K562 (cell line): Measurements from ENCODE around the gene FLVCR2. TPM values are rescaled to one million over a fixed set of nuclear protein-coding genes. Genes with fewer than 3 reads are reported as not detected.

Source experiments
- ATAC-seq: fragments of 200-7000 bp; cut with Tn5 transposase; 3 replicates; pipeline ENCODE4 v1.9.1; 2020; ENCODE audit warnings: moderate library complexity
- BruUV-seq: library from RNA; stranded (reverse); fragments of 400-500 nt; replicated peaks from 2 replicates; lab custom pipeline; 2021; lab: Mats Ljungman, UMichigan
- CTCF ChIA-PET: fragments of 300-600 bp; formaldehyde crosslinking; extraction: SDS; loops from one replicate; lab custom pipeline; 2021; ENCODE audit warnings: low intra/inter-chr PET ratio; lab: Yijun Ruan, JAX
- POLR2A ChIA-PET: fragments of 300-600, 350-650 bp; sonication (Branson Sonifier 250); formaldehyde crosslinking; extraction: SDS; loops from one replicate; lab custom pipeline; 2021; ENCODE audit warnings: antibody characterized with exemption, inconsistent platforms; lab: Yijun Ruan, JAX
- DNase-seq, 4 experiments: peaks; one replicate each; pipeline versions ENCODE4 v3.0.0 to v3.0.0-alpha.2; 2011 to 2018; ENCODE audit warnings: low spot score in 3 of 4, mixed read lengths in 3 of 4; ENCODE audit errors: extremely low read depth in 1 of 4
- FAIRE-seq: peaks from 2 replicates; lab custom pipeline; 2011; peaks lifted over from hg19 to GRCh38; lab: Jason Lieb, UNC
- H2AFZ ChIP-seq: 2 replicates; pipeline ENCODE4 v1.6.0; 2011; ENCODE audit warnings: low read depth, low read length, control low read depth, inconsistent platforms
- H3K27ac ChIP-seq: fragments of 200-600 bp; 3 replicates; pipeline ENCODE4 v1.8.0; 2011; ENCODE audit warnings: low read depth, mild to moderate bottlenecking, control low read depth, inconsistent platforms, low read length, moderate library complexity, mixed read lengths; ENCODE audit errors: extremely low read depth
- H3K27me3 ChIP-seq, 2 experiments: fragments of 300-600 bp in 1 of 2; 2 replicates in 1 of 2; 3 replicates in 1 of 2; pipeline versions ENCODE4 v1.6.0 to v1.8.0; 2011; ENCODE audit warnings: inconsistent platforms in 2 of 2, low read length in 2 of 2, mild to moderate bottlenecking in 1 of 2, mixed read lengths in 1 of 2, moderate library complexity in 1 of 2; ENCODE audit not compliant: control insufficient read depth in 2 of 2, insufficient read depth in 2 of 2
- H3K36me3 ChIP-seq: fragments of 300-600 bp; 3 replicates; pipeline ENCODE4 v1.8.0; 2011; ENCODE audit warnings: mild to moderate bottlenecking, low read length, inconsistent platforms; ENCODE audit not compliant: control insufficient read depth, insufficient read depth
- H3K4me1 ChIP-seq, 2 experiments: fragments of 200-600 bp in 1 of 2; replicated peaks in 1 of 2; 2 replicates in 1 of 2; 3 replicates in 1 of 2; pipeline versions ENCODE4 v1.5.1 to v1.8.0; 2011; ENCODE audit warnings: inconsistent platforms in 2 of 2, low read length in 2 of 2, mild to moderate bottlenecking in 1 of 2, mixed read lengths in 1 of 2, moderate library complexity in 1 of 2; ENCODE audit not compliant: control insufficient read depth in 2 of 2, insufficient read depth in 2 of 2
- H3K4me2 ChIP-seq: 2 replicates; pipeline ENCODE4 v1.6.1; 2011; ENCODE audit warnings: low read length, control low read depth, inconsistent platforms, mixed read lengths; ENCODE audit not compliant: insufficient read depth
- H3K4me3 ChIP-seq: fragments of 200-600 bp; sonication (generic), shearing (Covaris generic); 2 replicates; pipeline ENCODE4 v1.5.1; 2016; ENCODE audit warnings: control low read depth, inconsistent platforms
- H3K79me2 ChIP-seq: fragments of 200-600 bp; 3 replicates; pipeline ENCODE4 v1.8.0; 2011; ENCODE audit warnings: low read length, inconsistent platforms; ENCODE audit not compliant: control insufficient read depth, insufficient read depth
- H3K9ac ChIP-seq, 2 experiments: 2 replicates each; pipeline versions ENCODE4 v1.6.0 to v1.6.1; 2011; ENCODE audit warnings: low read depth in 2 of 2, low read length in 2 of 2, control low read depth in 1 of 2, inconsistent platforms in 1 of 2, mild to moderate bottlenecking in 1 of 2, mixed read lengths in 1 of 2; ENCODE audit not compliant: insufficient read depth in 1 of 2
- H3K9me1 ChIP-seq: one replicate; pipeline ENCODE4 v1.6.0; 2011; ENCODE audit warnings: inconsistent platforms, mild to moderate bottlenecking, low read length, moderate library complexity; ENCODE audit not compliant: control insufficient read depth, insufficient read depth
- H3K9me3 ChIP-seq: replicated peaks from 2 replicates; pipeline ENCODE4 v1.5.1; 2011; ENCODE audit warnings: low read depth, low read length, inconsistent platforms; ENCODE audit not compliant: control insufficient read depth, insufficient read depth
- H4K20me1 ChIP-seq: replicated peaks from 2 replicates; pipeline ENCODE4 v1.6.1; 2011; ENCODE audit warnings: low read length, inconsistent platforms, mixed read lengths; ENCODE audit not compliant: control insufficient read depth, insufficient read depth
- CTCFL ChIP-seq: IDR thresholded peaks from 2 replicates; pipeline ENCODE4 v1.6.1; 2011; ENCODE audit warnings: borderline replicate concordance, low read depth, mild to moderate bottlenecking, moderate library complexity, low read length; ENCODE audit not compliant: insufficient read depth, poor library complexity, severe bottlenecking
- NKRF ChIP-seq: fragments of 450-650 bp; IDR thresholded peaks from 2 replicates; pipeline ENCODE4 v1.6.1; 2016; ENCODE audit warnings: borderline replicate concordance
- SREBF1 ChIP-seq: fragments of 150-350 bp; IDR thresholded peaks from 2 replicates; pipeline ENCODE4 v1.6.1; 2014; ENCODE audit warnings: antibody characterized with exemption, low read depth, low read length, borderline replicate concordance
- ZNF324 ChIP-seq: fragments of 250-450 bp; sonication (Bioruptor Pico); IDR thresholded peaks from 2 replicates; pipeline ENCODE4 v1.4.0; 2020; ENCODE audit warnings: mild to moderate bottlenecking
- WGBS: fragments of 100-300 bp; shearing (Covaris generic); methylation state at CpG from one replicate; pipeline ENCODE4 v1.1.6; 2016; ENCODE audit warnings: low coverage, mixed read lengths; ENCODE audit not compliant: insufficient coverage; ENCODE audit errors: missing lambda C conversion rate; 5-methylcytosine and 5-hydroxymethylcytosine counted together
- in situ Hi-C: fragments of 300-500 bp; cut with MboI; formaldehyde crosslinking; loops from 4 replicates; pipeline ENCODE4 v1.15.0; 2018; ENCODE audit warnings: inconsistent platforms, mixed read lengths
- intact Hi-C: fragments of 100-400 bp; cut with micrococcal nuclease; formaldehyde crosslinking; loops from 2 replicates; pipeline ENCODE4 v1.14.2; 2022
- polyA plus RNA-seq, 8 experiments: library from polyadenylated mRNA; depleted of rRNA in 4 of 8; stranded (reverse) in 5 of 8; unstranded in 3 of 8; fragments of >200 nt; fragmentation: Nextera tagmentation in 2 of 8; fragmentation: Illumina TruSeq in 1 of 8; extraction: Ambion mirVana in 2 of 8; extraction: Trizol in 1 of 8; gene quantifications; 2 replicates each; pipeline versions ENCODE4 v1.2.1 to v1.2.3, GENCODE V29; 2011 to 2014; ENCODE audit warnings: inconsistent platforms in 1 of 8, missing spikeins in 1 of 8
- total RNA-seq, 7 experiments: library from RNA; depleted of rRNA in 6 of 7; stranded (reverse); fragments of >200 nt in 6 of 7; fragmentation: Illumina TruSeq in 2 of 7; extraction: Trizol in 2 of 7; gene quantifications; 2 replicates each; pipeline versions ENCODE4 v1.2.1 to v1.2.3, GENCODE V29; 2011 to 2021; ENCODE audit warnings: low replicate concordance in 1 of 7
- TF ChIP-seq, protein P1 (sequence below), 2 experiments: fragments of 450-650 bp; formaldehyde crosslinking in 1 of 2; IDR thresholded peaks; 2 replicates each; pipeline versions ENCODE4 v1.4.0 to v1.6.1; 2014 to 2020; ENCODE audit warnings: mild to moderate bottlenecking in 2 of 2, borderline replicate concordance in 1 of 2, low read depth in 1 of 2
- TF ChIP-seq, protein P2 (sequence below): sonication (generic); formaldehyde crosslinking; IDR thresholded peaks from 2 replicates; pipeline ENCODE4 v1.8.0; 2022; ENCODE audit warnings: mild to moderate bottlenecking, low read depth, missing genetic modification reagents

FLVCR2 gene
- total and polyA plus RNA-seq, 9 of the 15 experiments (the other 6 are each of a cell fraction or from before 2014, with no cell fraction given), result 1.5 TPM; not detected in 8

DNA sequence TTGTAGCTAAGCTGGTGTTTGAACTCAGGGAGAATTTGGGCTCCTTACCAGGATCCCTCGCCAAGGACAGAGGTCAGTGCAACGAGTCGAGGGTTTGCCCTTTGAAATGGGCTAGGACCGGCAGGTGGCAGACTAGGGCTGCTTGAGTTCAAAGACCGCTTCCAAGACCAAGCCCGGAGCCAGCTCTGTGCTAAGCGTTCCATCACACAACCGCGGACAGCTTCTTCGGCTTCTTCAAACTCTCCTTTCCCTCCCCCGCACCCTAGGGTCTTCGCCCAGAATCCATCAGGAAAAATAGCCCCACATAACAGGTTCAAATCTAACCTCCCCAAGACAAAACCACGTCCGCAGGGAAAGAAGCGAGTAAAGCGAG is 705 bp upstream of the FLVCR2 start:
- Histone ChIP-seq H3K9ac (no peak overlapping the region), H2AFZ (no peak overlapping the region), H3K27me3 (peaks cover 4 to 26% of the 10 kb centered on the region in 2 experiments; a peak in 4 of 5 replicates), H3K9me3 (no peaks in the 10 kb centered on the region), H4K20me1 (no peaks in the 10 kb centered on the region), H3K9me1 (no peaks in the 10 kb centered on the region), H3K36me3 (no peaks in the 10 kb centered on the region), H3K4me1 (peaks cover 0 to 14% of the 10 kb centered on the region in 2 experiments; a peak in 2 of 5 replicates), H3K4me2 (no peak overlapping the region), H3K79me2 (no peaks in the 10 kb centered on the region), H3K4me3 (no peak overlapping the region), H3K27ac (no peak overlapping the region)
- BruUV-seq, result no TSS peak
- intact Hi-C loops, result loop anchor here (1.0 to 5.0 kb wide), 2 partner anchors 77 to 405 kb away; partner anchors contain the start of gene TGFB3
- in situ Hi-C loops, result loop anchor here (5.0 to 10.0 kb wide), 2 partner anchors 75 to 407 kb away; partner anchors contain the start of genes IFT43 and TGFB3
- FAIRE-seq (peak; percentile 81), ATAC-seq (peak; percentile 99), DNase-seq (peak; percentile 65 to 73 (median 68))
- POLR2A ChIA-PET, result interaction anchor here (0.6 to 1.2 kb wide), 2 partner anchors 76 to 463 kb away, joined by 3 to 4 read pairs; no protein-coding TSS in a partner anchor
- CTCF ChIA-PET, result interaction anchor here (0.6 to 1.8 kb wide), 3 partner anchors 76 to 934 kb away, joined by 3 to 20 read pairs (median 3); no protein-coding TSS in a partner anchor
- WGBS, result 5% methylated on average over 13 of the region's 16 CpGs
- TF ChIP-seq, protein P1, sequence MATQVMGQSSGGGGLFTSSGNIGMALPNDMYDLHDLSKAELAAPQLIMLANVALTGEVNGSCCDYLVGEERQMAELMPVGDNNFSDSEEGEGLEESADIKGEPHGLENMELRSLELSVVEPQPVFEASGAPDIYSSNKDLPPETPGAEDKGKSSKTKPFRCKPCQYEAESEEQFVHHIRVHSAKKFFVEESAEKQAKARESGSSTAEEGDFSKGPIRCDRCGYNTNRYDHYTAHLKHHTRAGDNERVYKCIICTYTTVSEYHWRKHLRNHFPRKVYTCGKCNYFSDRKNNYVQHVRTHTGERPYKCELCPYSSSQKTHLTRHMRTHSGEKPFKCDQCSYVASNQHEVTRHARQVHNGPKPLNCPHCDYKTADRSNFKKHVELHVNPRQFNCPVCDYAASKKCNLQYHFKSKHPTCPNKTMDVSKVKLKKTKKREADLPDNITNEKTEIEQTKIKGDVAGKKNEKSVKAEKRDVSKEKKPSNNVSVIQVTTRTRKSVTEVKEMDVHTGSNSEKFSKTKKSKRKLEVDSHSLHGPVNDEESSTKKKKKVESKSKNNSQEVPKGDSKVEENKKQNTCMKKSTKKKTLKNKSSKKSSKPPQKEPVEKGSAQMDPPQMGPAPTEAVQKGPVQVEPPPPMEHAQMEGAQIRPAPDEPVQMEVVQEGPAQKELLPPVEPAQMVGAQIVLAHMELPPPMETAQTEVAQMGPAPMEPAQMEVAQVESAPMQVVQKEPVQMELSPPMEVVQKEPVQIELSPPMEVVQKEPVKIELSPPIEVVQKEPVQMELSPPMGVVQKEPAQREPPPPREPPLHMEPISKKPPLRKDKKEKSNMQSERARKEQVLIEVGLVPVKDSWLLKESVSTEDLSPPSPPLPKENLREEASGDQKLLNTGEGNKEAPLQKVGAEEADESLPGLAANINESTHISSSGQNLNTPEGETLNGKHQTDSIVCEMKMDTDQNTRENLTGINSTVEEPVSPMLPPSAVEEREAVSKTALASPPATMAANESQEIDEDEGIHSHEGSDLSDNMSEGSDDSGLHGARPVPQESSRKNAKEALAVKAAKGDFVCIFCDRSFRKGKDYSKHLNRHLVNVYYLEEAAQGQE (IDR thresholded peaks at IDR 0.05; ENCODE audit: borderline replicate concordance), result peak; percentile 50; the same call in 1 of the 2 replicates
- TF ChIP-seq, protein P1 (CRISPR knock-in tag; IDR thresholded peaks at IDR 0.05; ENCODE audit: low read depth), result no peak
- TF ChIP-seq CTCFL (peak; percentile 18), ZNF324 (CRISPR knock-in tag) (no peak), SREBF1 (no peak), NKRF (no peak)
- TF ChIP-seq, protein P2, sequence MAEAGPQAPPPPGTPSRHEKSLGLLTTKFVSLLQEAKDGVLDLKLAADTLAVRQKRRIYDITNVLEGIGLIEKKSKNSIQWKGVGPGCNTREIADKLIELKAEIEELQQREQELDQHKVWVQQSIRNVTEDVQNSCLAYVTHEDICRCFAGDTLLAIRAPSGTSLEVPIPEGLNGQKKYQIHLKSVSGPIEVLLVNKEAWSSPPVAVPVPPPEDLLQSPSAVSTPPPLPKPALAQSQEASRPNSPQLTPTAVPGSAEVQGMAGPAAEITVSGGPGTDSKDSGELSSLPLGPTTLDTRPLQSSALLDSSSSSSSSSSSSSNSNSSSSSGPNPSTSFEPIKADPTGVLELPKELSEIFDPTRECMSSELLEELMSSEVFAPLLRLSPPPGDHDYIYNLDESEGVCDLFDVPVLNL (CRISPR knock-in tag), result no peak
